Measurements from ENCODE around the gene TENM3.

The TENM3 gene

GRCh38 chr4:182267048-182267447 is 23.8 kb downstream of the TENM3 start:
- no peak overlapping the region for H3K27ac Mint-ChIP-seq
- H3K9me3 Mint-ChIP-seq: peaks cover 56% of the 10 kb centered on the region
- peaks cover 16% of the 10 kb centered on the region for H3K4me1 Mint-ChIP-seq
- H3K27me3 Mint-ChIP-seq (ENCODE audit: low read depth, poor library complexity): no peaks in the 10 kb centered on the region
- no peak for TF ChIP-seq CTCF (IDR thresholded peaks at IDR 0.05)
- no peak overlapping the region for H3K4me3 Mint-ChIP-seq
- no peak for DNase-seq
- peaks cover 72% of the 10 kb centered on the region for H3K36me3 Mint-ChIP-seq (ENCODE audit: low read depth)

- Mint-ChIP-seq H3K36me3 (ENCODE audit: low read depth) (peaks cover 73% of the 10 kb centered on the region), H3K4me1 (peaks cover 35% of the 10 kb centered on the region), H3K27ac (peak overlapping the region; percentile 21), H3K27me3 (ENCODE audit: low read depth, poor library complexity) (no peaks in the 10 kb centered on the region), H3K4me3 (no peak overlapping the region), H3K9me3 (peaks cover 56% of the 10 kb centered on the region)
- TF ChIP-seq CTCF (IDR thresholded peaks at IDR 0.05): no peak
- DNase-seq: no peak
Observed at GRCh38 chr4:182268966-182269365, 25.8 kb downstream of the TENM3 start.

- H3K27ac Mint-ChIP-seq: no peak overlapping the region
Observed at GRCh38 chr4:182271731-182272130, 28.5 kb downstream of the TENM3 start.

GRCh38 chr4:182272151-182272550 is 28.9 kb downstream of the TENM3 start:
- no peak overlapping the region for H3K27ac Mint-ChIP-seq
- peaks cover 59% of the 10 kb centered on the region for H3K4me1 Mint-ChIP-seq
- H3K4me3 Mint-ChIP-seq: no peak overlapping the region
- peaks cover 55% of the 10 kb centered on the region for H3K36me3 Mint-ChIP-seq (ENCODE audit: low read depth)
- TF ChIP-seq CTCF (IDR thresholded peaks at IDR 0.05): no peak
- H3K9me3 Mint-ChIP-seq: peaks cover 40% of the 10 kb centered on the region
- no peaks in the 10 kb centered on the region for H3K27me3 Mint-ChIP-seq (ENCODE audit: low read depth, poor library complexity)
- DNase-seq: no peak

More at GRCh38 chr4:182271731-182272130, 28.5 kb downstream of the TENM3 start:
- no peak overlapping the region for H3K4me3 Mint-ChIP-seq
- peaks cover 40% of the 10 kb centered on the region for H3K9me3 Mint-ChIP-seq
- no peak for TF ChIP-seq CTCF (IDR thresholded peaks at IDR 0.05)
- DNase-seq: no peak
- no peaks in the 10 kb centered on the region for H3K27me3 Mint-ChIP-seq (ENCODE audit: low read depth, poor library complexity)
- H3K36me3 Mint-ChIP-seq (ENCODE audit: low read depth): peaks cover 55% of the 10 kb centered on the region
- H3K4me1 Mint-ChIP-seq: peaks cover 55% of the 10 kb centered on the region

GRCh38 chr4:182273191-182273935 is 30.2 kb downstream of the TENM3 start:
- peaks cover 62% of the 10 kb centered on the region for H3K4me1 Mint-ChIP-seq
- peaks cover 2% of the 10 kb centered on the region for H3K27me3 Mint-ChIP-seq (ENCODE audit: low read depth, poor library complexity)
- H3K4me3 Mint-ChIP-seq: no peak overlapping the region
- DNase-seq: no peak
- H3K36me3 Mint-ChIP-seq (ENCODE audit: low read depth): peaks cover 49% of the 10 kb centered on the region
- peaks cover 33% of the 10 kb centered on the region for H3K9me3 Mint-ChIP-seq
- TF ChIP-seq CTCF (IDR thresholded peaks at IDR 0.05): no peak
- H3K27ac Mint-ChIP-seq: no peak overlapping the region
